ENCODE data around the gene MYOM1.

GRCh38 chr18:3114026-3114425 is 105.7 kb downstream of the MYOM1 start:
- TF ChIP-seq, protein P1, sequence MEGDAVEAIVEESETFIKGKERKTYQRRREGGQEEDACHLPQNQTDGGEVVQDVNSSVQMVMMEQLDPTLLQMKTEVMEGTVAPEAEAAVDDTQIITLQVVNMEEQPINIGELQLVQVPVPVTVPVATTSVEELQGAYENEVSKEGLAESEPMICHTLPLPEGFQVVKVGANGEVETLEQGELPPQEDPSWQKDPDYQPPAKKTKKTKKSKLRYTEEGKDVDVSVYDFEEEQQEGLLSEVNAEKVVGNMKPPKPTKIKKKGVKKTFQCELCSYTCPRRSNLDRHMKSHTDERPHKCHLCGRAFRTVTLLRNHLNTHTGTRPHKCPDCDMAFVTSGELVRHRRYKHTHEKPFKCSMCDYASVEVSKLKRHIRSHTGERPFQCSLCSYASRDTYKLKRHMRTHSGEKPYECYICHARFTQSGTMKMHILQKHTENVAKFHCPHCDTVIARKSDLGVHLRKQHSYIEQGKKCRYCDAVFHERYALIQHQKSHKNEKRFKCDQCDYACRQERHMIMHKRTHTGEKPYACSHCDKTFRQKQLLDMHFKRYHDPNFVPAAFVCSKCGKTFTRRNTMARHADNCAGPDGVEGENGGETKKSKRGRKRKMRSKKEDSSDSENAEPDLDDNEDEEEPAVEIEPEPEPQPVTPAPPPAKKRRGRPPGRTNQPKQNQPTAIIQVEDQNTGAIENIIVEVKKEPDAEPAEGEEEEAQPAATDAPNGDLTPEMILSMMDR (conservative IDR thresholded peaks at IDR 0.05; ENCODE audit: low read depth, low read length) = no peak
- TF ChIP-seq EZH2phosphoT487 (IDR thresholded peaks at IDR 0.05; ENCODE audit: borderline replicate concordance, low read length) = no peak
- no peak for TF ChIP-seq EZH2 (IDR thresholded peaks at IDR 0.05; ENCODE audit: low read length, unreplicated experiment)
